GM19351 (cell line): ENCODE results near the gene DTWD1.
"Not testable (repeated sequence)": the region's sequence is repeated elsewhere in the genome, so short reads cannot be mapped to it uniquely, and the experiment has no call there.

Experiments
- ATAC-seq: cut with Tn5 transposase; IDR thresholded peaks from one replicate; pipeline ENCODE4 v1.9.1; 2021; ENCODE audit warnings: mild to moderate bottlenecking, moderate library complexity; ENCODE audit not compliant: unreplicated experiment

DTWD1 gene

GRCh38 chr15:49645277-49645676, 24.4 kb downstream of the DTWD1 start:
- no peak for ATAC-seq

GRCh38 chr15:49645941-49646340, 25.1 kb downstream of the DTWD1 start:
- no peak for ATAC-seq

DNA sequence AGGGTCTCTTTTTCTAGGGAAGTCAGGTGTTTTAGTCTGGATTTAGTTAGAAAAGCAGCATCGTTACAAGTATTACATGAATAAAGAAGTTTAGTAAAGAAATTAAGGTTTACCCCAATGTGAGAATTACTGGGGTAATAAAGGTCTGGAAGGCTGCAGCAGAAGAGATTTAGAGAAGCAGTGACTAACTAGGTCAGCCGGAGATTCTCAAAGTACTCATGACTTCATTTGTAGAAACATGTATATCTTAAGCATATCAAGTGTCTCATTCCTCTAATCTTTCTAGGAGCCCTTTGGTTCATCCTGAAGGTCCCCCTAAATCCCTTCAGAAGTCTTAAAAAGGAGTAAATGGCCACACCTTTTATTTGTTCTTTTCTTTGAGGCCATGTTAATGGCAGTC, 26.0 kb downstream of the DTWD1 start:
- ATAC-seq = no peak

- ATAC-seq = no peak
Observed at GRCh38 chr15:49649987-49650386, 29.1 kb downstream of the DTWD1 start.

DNA sequence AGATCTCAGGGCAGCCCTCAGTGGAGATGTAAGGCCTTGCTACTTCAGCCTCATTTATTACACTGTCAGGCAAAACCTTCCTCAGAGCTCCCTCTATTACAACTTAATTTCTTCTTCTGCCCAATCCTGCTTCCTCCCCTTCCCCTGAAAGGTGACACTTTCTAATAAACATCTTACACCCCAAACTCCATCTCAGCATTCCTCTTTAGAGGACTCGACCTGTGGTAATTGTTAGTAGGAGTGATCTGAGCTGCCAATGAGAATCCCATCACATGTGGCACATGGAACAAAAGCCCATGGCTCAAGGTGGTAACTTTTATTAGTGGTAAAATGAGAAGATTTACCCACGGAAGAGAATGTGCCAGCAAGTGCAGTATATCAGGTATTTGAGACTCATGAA, 29.8 kb downstream of the DTWD1 start:
- ATAC-seq = no peak

- ATAC-seq = no peak
Observed at GRCh38 chr15:49652922-49653321, 32.1 kb downstream of the DTWD1 start.

GRCh38 chr15:49656734-49657133, 35.9 kb downstream of the DTWD1 start:
- ATAC-seq = no peak

- no peak for ATAC-seq
Observed at GRCh38 chr15:49664716-49665115, 43.9 kb downstream of the DTWD1 start.

DNA sequence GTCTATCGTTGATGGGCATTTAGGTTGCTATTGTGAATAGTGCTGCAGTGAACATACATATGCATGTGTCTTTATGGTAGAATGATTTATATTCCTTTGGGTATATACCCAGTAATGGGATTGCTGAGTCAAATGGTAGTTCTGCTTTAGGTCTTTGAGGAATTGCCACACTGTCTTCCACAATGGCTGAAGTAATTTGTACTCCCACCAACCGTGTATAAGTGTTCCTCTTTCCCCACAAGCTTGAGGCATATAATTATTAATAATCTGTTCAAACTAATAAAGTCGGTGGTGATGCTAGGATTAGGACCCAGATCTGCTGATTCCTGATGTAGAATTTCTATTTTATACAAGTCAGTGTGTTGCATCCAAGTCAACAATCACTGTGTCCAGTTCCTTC, 45.6 kb downstream of the DTWD1 start:
- ATAC-seq = not testable (repeated sequence)

DNA sequence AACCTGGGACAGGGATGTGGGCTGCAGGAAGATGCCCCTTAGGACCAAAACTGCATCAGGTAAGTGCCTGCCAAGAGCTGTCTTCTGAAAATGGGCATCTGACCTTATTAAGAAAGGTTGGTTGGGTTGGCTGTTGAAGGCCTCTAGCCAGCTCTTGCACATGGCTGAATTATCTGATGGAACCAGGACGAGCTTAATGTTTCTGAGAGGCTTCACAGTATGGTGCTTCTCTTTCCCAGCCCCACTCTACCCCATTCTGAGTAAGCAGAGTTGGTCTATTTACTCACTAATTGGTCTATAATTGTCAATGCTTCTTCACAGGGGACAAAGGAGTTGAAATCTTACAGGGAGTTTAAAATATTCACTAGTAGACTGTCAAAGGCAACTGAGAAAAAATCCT, 48.4 kb downstream of the DTWD1 start:
- no peak for ATAC-seq

DNA sequence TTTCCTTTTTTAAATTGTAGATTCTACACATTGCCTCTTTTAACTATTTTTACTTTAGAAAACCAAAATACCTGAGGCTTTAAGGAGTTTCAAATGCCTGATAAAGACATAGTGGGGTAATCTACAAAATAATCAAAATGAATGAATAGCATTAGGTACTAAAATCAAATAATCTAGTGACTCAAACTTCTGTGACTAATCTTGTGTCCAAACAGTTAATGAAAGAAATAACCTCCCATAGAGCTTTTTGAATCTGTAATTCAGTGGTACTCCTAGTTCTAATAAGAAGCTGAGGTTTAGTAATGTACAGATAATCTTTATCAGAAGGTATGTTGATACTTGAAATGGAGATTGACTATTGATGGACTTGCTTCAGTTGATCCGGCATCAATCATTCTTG, 53.0 kb downstream of the DTWD1 start:
- no peak for ATAC-seq

DNA sequence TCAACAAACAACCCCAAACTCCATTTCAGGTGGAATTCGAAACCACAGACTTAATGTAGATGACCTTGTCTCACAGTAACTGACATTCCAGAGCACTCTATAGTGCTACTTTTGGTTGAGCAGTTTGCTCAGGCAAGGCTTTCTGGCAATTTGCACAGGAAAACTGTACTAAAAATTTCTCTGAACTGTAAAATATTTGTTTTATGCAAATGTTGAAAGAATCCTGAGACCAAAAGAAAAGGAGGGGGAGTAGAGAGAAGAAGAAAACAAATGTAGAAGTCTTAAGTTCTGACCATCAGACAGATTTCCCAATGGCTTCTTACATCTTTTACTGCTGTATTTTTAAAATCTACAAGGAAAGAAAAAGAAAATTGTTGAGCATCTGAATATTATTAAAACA, 53.5 kb downstream of the DTWD1 start:
- no peak for ATAC-seq

GRCh38 chr15:49675041-49675440, 54.2 kb downstream of the DTWD1 start:
- no peak for ATAC-seq

DNA sequence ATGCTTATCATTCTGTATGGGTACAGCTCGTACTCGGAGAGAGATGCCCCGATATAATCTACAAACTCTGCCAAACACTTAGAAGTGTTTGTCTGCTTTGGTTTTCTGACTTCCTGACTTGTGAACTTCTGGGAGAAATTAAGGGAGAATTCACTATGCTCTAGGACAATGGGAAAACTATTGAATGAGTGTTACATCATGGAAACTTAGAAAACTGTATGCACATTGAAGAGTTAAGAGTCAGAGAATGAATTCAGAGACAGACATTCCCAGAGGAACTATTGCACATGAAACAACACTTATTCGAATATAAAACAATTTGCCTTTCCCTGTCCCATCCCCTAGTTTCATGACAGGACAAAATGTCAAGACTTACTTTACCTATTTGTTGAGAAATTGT, 57.8 kb downstream of the DTWD1 start:
- ATAC-seq = no peak

DNA sequence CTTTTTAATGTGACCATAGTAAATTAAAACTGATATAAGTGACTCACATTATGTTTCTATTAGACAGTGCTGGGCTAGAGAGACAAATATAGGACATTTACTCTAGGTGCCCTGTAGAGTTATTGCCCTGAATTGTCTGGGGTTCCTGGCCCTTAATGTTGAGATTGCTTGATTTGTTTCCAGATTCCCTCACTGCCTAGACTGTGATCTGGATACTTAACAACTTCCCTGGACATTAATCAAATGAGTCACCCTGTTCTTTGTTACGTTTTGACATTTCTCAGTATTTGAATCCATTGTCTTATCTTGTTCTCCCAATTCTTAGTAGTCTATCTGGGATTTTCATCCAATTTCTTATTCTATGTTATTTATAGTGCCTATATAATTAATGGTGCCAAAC, 65.8 kb downstream of the DTWD1 start:
- no peak for ATAC-seq

GRCh38 chr15:49688135-49688790, 67.4 kb downstream of the DTWD1 start:
- ATAC-seq = no peak

DNA sequence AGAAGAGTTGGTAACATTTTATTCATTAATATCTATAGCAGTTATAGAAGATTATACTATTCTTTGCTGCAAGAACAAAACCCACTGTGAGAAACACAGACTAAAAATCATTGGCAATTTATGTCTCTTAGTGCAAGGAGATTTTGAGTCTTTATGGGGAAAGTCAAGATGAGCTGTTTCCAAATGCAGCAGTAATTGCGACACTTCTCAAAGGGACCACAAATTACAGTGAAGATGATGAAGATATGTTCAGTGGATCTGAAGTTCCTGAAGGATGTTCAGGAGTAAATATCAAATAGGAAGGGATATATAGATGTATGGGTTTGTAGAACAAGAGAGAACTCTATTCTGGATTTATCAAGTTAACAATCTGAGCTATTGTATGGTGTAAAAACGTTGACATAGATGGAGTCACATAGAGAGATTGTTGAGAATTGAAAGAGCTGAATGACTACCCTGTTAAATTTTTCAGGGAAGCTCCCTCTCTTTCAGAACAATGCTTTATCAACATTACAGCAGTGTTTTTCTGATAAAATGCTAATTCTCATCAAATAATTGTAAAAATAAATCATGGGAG, 71.8 kb downstream of the DTWD1 start:
- no peak for ATAC-seq

GRCh38 chr15:49693498-49693897, 72.7 kb downstream of the DTWD1 start:
- ATAC-seq = no peak

GRCh38 chr15:49696433-49696832, 75.6 kb downstream of the DTWD1 start:
- no peak for ATAC-seq

DNA sequence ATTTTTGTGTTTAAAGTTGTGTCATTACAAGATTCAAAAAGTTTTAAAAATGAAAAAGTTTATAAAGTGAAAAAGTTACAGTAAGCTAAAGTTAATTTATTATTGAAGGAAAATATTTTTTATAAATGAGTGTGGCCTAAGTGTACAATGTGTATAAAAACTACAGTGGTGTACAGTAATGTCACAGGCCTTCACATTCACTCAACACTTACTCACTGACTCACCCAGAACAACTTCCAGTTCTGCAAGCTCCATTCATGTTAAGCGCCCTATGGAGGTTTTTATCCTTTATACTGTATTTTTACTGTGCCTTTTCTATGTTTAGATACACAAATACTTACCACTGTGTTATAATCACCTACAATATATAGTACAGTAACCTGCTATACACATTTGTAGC, 76.3 kb downstream of the DTWD1 start:
- no peak for ATAC-seq

DNA sequence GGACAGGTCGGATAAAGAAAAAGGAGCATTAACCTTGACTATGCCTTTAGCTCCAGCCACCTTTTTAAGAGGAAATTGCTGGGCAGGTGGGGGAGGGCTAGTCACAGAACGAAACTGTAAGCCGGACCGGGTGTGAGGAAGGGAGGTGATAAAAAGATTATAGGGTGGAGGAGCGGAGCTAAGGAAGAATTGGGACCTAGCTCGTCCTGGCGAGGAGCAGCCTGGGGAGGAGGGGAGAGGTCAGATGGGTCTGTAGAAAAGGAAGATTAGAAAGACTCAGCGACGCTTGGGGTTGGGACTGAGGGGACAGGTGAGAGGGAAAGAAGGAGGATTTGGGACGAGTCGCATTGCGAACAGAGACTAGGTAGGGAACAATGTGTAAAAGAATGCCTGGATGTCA, 82.1 kb downstream of the DTWD1 start:
- not testable (repeated sequence) for ATAC-seq
